Measurements from ENCODE around the gene ACADS.

DNA sequence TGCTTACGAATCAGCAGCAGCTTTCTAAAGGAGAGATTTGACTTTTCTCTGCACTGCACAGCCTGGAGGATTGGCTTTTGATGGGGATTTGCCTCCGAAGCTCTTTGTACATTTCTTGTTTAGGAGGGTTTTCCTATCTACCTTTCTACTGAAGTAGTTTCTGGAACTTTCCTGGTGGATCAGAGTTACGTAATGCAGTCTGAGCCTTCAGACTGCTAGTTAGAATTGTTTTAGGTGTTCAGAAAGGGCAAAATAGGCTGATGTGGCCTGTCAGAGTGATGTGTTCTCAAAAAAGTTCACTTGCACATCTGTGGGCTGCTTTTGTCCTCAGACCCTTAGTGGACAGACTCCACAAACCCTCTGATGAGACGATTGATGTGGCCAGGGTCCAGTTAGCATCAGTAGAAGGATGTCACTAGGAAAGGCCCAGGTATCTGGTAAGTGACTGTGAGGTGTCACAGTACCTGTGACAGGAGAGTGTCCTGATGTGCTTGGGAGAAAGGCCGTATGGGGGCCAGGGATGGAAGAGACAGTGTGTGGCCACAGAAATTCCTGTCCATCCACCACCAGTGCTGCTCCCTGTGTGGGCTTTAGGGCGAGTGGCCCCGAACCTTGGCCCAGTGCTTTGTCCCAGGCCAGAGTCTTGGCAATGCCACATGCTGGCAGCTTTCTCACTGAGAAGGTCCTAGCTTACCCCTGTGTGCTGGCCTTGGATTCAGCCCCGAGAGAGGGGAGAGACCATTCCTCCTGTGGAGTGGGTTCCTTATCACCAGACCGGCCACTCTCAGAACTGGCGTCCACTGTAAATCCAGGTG is 4.4 kb upstream of the ACADS start:
- TF ChIP-seq, protein P1, sequence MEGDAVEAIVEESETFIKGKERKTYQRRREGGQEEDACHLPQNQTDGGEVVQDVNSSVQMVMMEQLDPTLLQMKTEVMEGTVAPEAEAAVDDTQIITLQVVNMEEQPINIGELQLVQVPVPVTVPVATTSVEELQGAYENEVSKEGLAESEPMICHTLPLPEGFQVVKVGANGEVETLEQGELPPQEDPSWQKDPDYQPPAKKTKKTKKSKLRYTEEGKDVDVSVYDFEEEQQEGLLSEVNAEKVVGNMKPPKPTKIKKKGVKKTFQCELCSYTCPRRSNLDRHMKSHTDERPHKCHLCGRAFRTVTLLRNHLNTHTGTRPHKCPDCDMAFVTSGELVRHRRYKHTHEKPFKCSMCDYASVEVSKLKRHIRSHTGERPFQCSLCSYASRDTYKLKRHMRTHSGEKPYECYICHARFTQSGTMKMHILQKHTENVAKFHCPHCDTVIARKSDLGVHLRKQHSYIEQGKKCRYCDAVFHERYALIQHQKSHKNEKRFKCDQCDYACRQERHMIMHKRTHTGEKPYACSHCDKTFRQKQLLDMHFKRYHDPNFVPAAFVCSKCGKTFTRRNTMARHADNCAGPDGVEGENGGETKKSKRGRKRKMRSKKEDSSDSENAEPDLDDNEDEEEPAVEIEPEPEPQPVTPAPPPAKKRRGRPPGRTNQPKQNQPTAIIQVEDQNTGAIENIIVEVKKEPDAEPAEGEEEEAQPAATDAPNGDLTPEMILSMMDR (IDR thresholded peaks at IDR 0.05) = no peak
- no peak for TF ChIP-seq POLR2A (IDR thresholded peaks at IDR 0.05)
- no peak for TF ChIP-seq EP300 (IDR thresholded peaks at IDR 0.05)

All from upper lobe of left lung (tissue), 4 donors.